Pancreas (tissue), 10 donors: ENCODE measurements around the gene RNF41. TPM values are rescaled to one million over a fixed set of nuclear protein-coding genes. Genes with fewer than 3 reads are reported as not detected.

Source experiments
- ATAC-seq, 4 donors: fragments of 200-7000 bp; cut with Tn5 transposase; one replicate each; pipeline versions ENCODE4 v1.8.0 to v1.9.1; 2020; ENCODE audit warnings: mild to moderate bottlenecking in 4 of 4, moderate library complexity in 4 of 4
- DNase-seq, 6 donors: peaks; one replicate each; pipeline ENCODE4 v3.0.0-alpha.2; 2020
- FAIRE-seq: peaks from 2 replicates; lab custom pipeline; 2012; peaks lifted over from hg19 to GRCh38; lab: Jason Lieb, UNC
- H3K27ac ChIP-seq, 4 donors: fragments of 200-600 bp; sonication (generic); 1 replicate in 3 of 4; 2 replicates in 1 of 4; pipeline versions ENCODE4 v1.5.0 to v1.8.0; 2020
- H3K27me3 ChIP-seq, 4 donors: fragments of 200-600 bp; one replicate each; pipeline ENCODE4 v1.8.0; 2021
- H3K36me3 ChIP-seq, 3 donors: fragments of 200-600 bp; sonication (generic) in 1 of 3; one replicate each; pipeline versions ENCODE4 v1.5.0 to v1.8.0; 2020 to 2021
- H3K4me1 ChIP-seq, 3 donors: fragments of 200-600 bp; one replicate each; pipeline ENCODE4 v1.8.0; 2021
- H3K4me3 ChIP-seq, 4 donors: fragments of 200-600 bp; sonication (generic) in 2 of 4; one replicate each; pipeline versions ENCODE4 v1.5.0 to v1.8.0; 2020 to 2021
- H3K9me3 ChIP-seq, 4 donors: fragments of 200-600 bp; one replicate each; pipeline ENCODE4 v1.8.0; 2021
- WGBS, 2 donors: extraction: QIAGEN DNeasy Blood & Tissue Kit; methylation state at CpG; one replicate each; pipeline ENCODE4 v1.1.7; 2013; 5-methylcytosine and 5-hydroxymethylcytosine counted together
- intact Hi-C, 3 donors: fragments of 100-400 bp; cut with DNase I; formaldehyde crosslinking; loops; one replicate each; pipeline versions ENCODE4 v1.11.1 to v1.14.2; 2022
- polyA plus RNA-seq, 2 donors: library from polyadenylated mRNA; stranded (reverse); fragments of 200-250 nt; gene quantifications; one replicate each; pipeline ENCODE4 v1.2.3, GENCODE V29; 2013
- total RNA-seq, 6 donors: library from RNA; stranded (reverse); fragmentation: NEBNext Ultra II Directional in 4 of 6; extraction: Animal tissue kit (Norgen Biotek cat#: 25700) in 4 of 6; gene quantifications; one replicate each; pipeline versions ENCODE4 v1.2.1 to v1.2.4, GENCODE V29; 2021 to 2023
- TF ChIP-seq, protein P1 (sequence below), 4 donors: fragments of 200-600 bp; sonication (generic) in 3 of 4; IDR thresholded peaks; one replicate each; pipeline versions ENCODE4 v1.5.0 to v1.8.0; 2021; ENCODE audit warnings: antibody characterized with exemption in 4 of 4
- donor health status: healthy with polysubstance abuse.
- donor health status: DM: no; HTN: no; CAD: no; lungs with moderate emphysema.
- donor health status: DM: no; HTN: no; CAD: no.
- donor health status: control.
- donor health status: control.
- donor health status: Bipolar disorder and iron deficiency.
- donor health status: DM: yes; HTN: yes; CAD: no.
- donor health status: DM: no; HTN: no; CAD: no.
- donor health status: DM: no; HTN: no; CAD: no.
- donor health status: DM: yes; HTN: yes; CAD: no.

RNF41 gene
- total and polyA plus RNA-seq, 8 donors, result 6.8 to 21.9 (median 15.9) TPM

DNA sequence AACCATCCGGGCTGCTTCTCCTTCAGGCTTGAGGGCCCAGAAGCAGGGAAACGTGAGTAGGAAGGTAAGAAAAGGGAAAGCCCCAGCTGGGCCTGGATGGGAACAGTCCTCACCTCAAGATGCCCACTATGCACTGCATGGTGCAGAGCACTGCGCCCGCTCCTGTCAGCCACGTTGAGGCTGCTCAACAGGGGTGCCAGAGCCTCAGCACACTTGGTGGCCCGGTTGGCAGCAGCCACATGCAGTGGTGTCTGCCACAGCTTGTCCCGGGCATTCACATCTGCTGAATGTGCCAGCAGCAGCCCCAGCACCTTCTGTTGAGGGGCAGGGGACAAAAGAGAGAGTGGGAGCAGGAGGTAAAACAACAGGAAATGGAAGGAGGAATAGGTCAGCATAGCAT, 33.9 kb upstream of the RNF41 start:
- Histone ChIP-seq H3K9me3 (no peaks in the 10 kb centered on the region), H3K4me3 (no peak overlapping the region), H3K4me1 (peaks cover 0 to 19% (median 0%) of the 10 kb centered on the region in 3 donors), H3K27ac (no peak overlapping the region), H3K27me3 (no peaks in the 10 kb centered on the region), H3K36me3 (peaks cover 0 to 39% (median 22%) of the 10 kb centered on the region in 3 donors)
- 90 to 91% methylated on average over 7 of the region's 7 CpGs for WGBS, 2 donors
- DNase-seq (peak in 1 of 6 donors; percentile 7), FAIRE-seq (no peak), ATAC-seq (no peak)
- intact Hi-C loops, result loop anchor here in 1 of 3 donors (10.0 kb wide), 1 partner anchor 61 kb away; no protein-coding TSS in a partner anchor
- TF ChIP-seq, protein P1, sequence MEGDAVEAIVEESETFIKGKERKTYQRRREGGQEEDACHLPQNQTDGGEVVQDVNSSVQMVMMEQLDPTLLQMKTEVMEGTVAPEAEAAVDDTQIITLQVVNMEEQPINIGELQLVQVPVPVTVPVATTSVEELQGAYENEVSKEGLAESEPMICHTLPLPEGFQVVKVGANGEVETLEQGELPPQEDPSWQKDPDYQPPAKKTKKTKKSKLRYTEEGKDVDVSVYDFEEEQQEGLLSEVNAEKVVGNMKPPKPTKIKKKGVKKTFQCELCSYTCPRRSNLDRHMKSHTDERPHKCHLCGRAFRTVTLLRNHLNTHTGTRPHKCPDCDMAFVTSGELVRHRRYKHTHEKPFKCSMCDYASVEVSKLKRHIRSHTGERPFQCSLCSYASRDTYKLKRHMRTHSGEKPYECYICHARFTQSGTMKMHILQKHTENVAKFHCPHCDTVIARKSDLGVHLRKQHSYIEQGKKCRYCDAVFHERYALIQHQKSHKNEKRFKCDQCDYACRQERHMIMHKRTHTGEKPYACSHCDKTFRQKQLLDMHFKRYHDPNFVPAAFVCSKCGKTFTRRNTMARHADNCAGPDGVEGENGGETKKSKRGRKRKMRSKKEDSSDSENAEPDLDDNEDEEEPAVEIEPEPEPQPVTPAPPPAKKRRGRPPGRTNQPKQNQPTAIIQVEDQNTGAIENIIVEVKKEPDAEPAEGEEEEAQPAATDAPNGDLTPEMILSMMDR (IDR thresholded peaks at IDR 0.05), result no peak

DNA sequence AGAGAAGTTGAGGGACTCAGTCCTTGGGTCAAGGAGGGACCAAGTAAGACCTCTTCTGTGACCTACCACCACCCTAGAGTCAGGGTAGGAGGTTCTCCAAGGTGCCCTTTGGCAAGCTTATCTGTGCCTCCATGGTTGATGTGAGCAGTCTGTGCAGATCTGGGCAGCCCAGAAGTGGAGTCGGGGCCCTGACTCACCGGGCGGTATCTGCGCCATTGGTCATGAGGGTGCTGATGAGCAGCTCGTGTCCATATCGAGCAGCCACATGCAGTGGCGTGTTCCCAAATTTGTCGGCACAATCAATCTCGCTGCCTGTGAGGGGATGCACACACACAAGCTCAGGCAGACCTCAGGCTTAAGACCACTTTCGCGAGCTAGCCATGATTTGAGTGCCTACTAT, 31.4 kb upstream of the RNF41 start:
- FAIRE-seq, result no peak
- H3K36me3 ChIP-seq, result peaks cover 0 to 61% (median 28%) of the 10 kb centered on the region in 3 donors
- intact Hi-C loops, result loop anchor here in 1 of 3 donors (10.0 kb wide), 1 partner anchor 58 kb away; no protein-coding TSS in a partner anchor

DNA sequence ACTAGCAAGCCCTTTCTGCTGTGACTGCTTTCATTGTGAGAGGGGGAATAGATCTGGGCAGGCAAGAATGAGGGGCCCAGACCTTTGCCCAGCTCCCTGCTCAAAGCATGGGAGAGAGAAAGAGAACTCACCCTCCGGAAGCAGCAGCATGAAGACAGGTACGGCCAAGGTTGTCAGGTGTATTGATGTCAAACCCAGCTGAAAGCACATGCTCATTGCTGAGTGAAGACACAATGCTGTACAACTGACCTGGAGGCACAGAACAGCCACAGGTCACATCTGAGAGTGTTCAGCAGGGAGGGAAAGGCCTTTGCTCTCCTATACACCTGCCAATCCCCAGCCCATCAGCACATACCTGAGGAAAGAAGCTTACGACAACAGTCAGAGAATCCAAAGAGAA, 30.9 kb upstream of the RNF41 start:
- TF ChIP-seq, protein P1 (IDR thresholded peaks at IDR 0.05), result no peak
- no peak for FAIRE-seq

More for the DNA sequence above, 31.4 kb upstream of the RNF41 start:
- no peaks in the 10 kb centered on the region for H3K27me3 ChIP-seq
- no peak overlapping the region for H3K4me3 ChIP-seq
- ATAC-seq, result no peak
- H3K4me1 ChIP-seq, result peaks cover 0 to 14% (median 0%) of the 10 kb centered on the region in 3 donors
- WGBS, 2 donors, result 90 to 97% methylated on average over 11 of the region's 11 CpGs
- H3K9me3 ChIP-seq, result no peaks in the 10 kb centered on the region
- no peak for DNase-seq
- TF ChIP-seq, protein P1 (IDR thresholded peaks at IDR 0.05), result no peak
- no peak overlapping the region for H3K27ac ChIP-seq

DNA sequence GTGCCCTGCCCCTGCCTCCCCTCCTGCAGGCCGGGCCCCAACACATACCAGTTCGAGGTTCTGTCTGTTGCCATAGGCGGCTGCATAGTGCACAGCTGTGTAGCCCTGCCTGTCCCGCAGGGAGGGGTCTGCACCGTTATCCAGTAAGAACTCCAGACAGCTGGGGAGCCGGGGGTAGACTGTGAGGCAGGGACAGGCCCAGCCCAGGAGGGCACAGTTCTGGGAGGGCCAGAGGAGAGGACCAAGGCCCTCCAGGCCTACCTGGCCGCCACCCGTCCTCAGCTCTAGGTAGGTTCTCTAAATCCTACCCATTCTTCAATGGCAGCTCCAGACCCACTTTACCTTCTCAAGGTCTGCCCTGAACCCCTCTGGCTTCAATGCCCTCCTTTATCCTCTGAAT, 27.0 kb upstream of the RNF41 start:
- no peak for DNase-seq
- intact Hi-C loops, result no loop called here
- no peak for FAIRE-seq
- peaks cover 0 to 6% (median 6%) of the 10 kb centered on the region in 3 donors for H3K4me1 ChIP-seq
- H3K27me3 ChIP-seq, result no peaks in the 10 kb centered on the region
- WGBS, 2 donors, result 89 to 93% methylated on average over 8 of the region's 8 CpGs
- H3K36me3 ChIP-seq, result peaks cover 0 to 79% (median 41%) of the 10 kb centered on the region in 3 donors
- TF ChIP-seq, protein P1 (IDR thresholded peaks at IDR 0.05), result no peak
- ATAC-seq, result no peak
- no peaks in the 10 kb centered on the region for H3K9me3 ChIP-seq
- H3K4me3 ChIP-seq, result no peak overlapping the region
- H3K27ac ChIP-seq, result no peak overlapping the region

More for the DNA sequence above, 30.9 kb upstream of the RNF41 start:
- no peak for DNase-seq
- H3K9me3 ChIP-seq, result no peaks in the 10 kb centered on the region
- 91 to 93% methylated on average over 3 of the region's 3 CpGs for WGBS, 2 donors
- H3K27me3 ChIP-seq, result no peaks in the 10 kb centered on the region
- peaks cover 0 to 14% (median 0%) of the 10 kb centered on the region in 3 donors for H3K4me1 ChIP-seq
- intact Hi-C loops, result loop anchor here in 1 of 3 donors (10.0 kb wide), 1 partner anchor 58 kb away; no protein-coding TSS in a partner anchor
- no peak overlapping the region for H3K4me3 ChIP-seq
- no peak for ATAC-seq
- H3K27ac ChIP-seq, result no peak overlapping the region
- H3K36me3 ChIP-seq, result peaks cover 0 to 66% (median 32%) of the 10 kb centered on the region in 3 donors

DNA sequence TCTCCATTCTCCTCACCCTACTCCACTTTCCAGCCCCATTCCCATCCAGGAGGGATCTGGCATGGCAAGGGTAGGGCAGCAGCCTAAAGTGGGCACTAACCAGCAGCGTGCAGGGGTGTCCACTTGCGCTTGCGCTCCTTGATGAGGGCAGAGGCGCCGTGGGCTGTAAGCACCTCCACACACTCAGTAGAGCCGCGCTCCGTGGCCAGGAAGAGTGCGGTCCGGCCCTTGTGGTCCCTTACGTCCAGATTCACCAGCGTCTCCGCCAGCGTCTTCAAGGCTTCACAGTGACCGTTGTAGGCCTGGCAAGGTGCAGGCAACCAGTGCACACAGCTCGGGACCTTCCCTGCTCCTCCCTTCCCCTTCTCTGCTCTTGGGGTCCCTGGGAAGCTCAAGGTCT, 26.2 kb upstream of the RNF41 start:
- ATAC-seq (no peak), FAIRE-seq (no peak), DNase-seq (no peak)
- Histone ChIP-seq H3K36me3 (peaks cover 0 to 79% (median 33%) of the 10 kb centered on the region in 3 donors), H3K27me3 (no peaks in the 10 kb centered on the region), H3K4me3 (no peak overlapping the region), H3K9me3 (no peaks in the 10 kb centered on the region), H3K4me1 (peaks cover 0 to 13% (median 6%) of the 10 kb centered on the region in 3 donors), H3K27ac (no peak overlapping the region)
- intact Hi-C loops, result no loop called here
- TF ChIP-seq, protein P1 (IDR thresholded peaks at IDR 0.05), result no peak
- WGBS, 2 donors, result 95 to 96% methylated on average over 16 of the region's 16 CpGs
